CD14-positive monocyte (primary cell): ENCODE results near the gene CTCFL. TPM values are rescaled to one million over a fixed set of nuclear protein-coding genes. Genes with fewer than 3 reads are reported as not detected.

Experiments used
- DNase-seq, 3 donors: peaks; one replicate each; pipeline ENCODE4 v3.0.0-alpha.2; 2011 to 2022
- H2AFZ ChIP-seq: 2 replicates; pipeline ENCODE4 v1.6.0; 2012; ENCODE audit warnings: mild to moderate bottlenecking, low read depth, low read length, inconsistent platforms; ENCODE audit not compliant: insufficient read depth, poor library complexity, severe bottlenecking
- H3K27ac ChIP-seq, 2 donors: 1 replicate in 1 of 2; 2 replicates in 1 of 2; pipeline ENCODE4 v1.5.1; 2012 to 2013; ENCODE audit warnings: low read length in 2 of 2, control low read depth in 1 of 2, inconsistent platforms in 1 of 2, low read depth in 1 of 2, mild to moderate bottlenecking in 1 of 2
- H3K27me3 ChIP-seq, 2 donors: one replicate each; pipeline versions ENCODE4 v1.6.0 to v1.6.1; 2011 to 2013; ENCODE audit warnings: low read length in 2 of 2; ENCODE audit not compliant: control insufficient read depth in 2 of 2, insufficient read depth in 2 of 2
- H3K36me3 ChIP-seq, 2 donors: replicated peaks in 1 of 2; 1 replicate in 1 of 2; 2 replicates in 1 of 2; pipeline versions ENCODE4 v1.5.1 to v1.6.1; 2012 to 2013; ENCODE audit warnings: low read length in 2 of 2, control low read depth in 1 of 2, inconsistent platforms in 1 of 2, mild to moderate bottlenecking in 1 of 2; ENCODE audit not compliant: insufficient read depth in 2 of 2, control insufficient read depth in 1 of 2
- H3K4me1 ChIP-seq, 2 donors: 1 replicate in 1 of 2; 2 replicates in 1 of 2; pipeline versions ENCODE4 v1.5.1 to v1.6.1; 2012 to 2013; ENCODE audit warnings: low read length in 2 of 2, control low read depth in 1 of 2, inconsistent platforms in 1 of 2, mild to moderate bottlenecking in 1 of 2, moderate library complexity in 1 of 2; ENCODE audit not compliant: insufficient read depth in 2 of 2, control insufficient read depth in 1 of 2
- H3K4me2 ChIP-seq: replicated peaks from 2 replicates; pipeline ENCODE3; 2012; ENCODE audit warnings: low read length, moderate library complexity, mild to moderate bottlenecking; ENCODE audit not compliant: poor library complexity, severe bottlenecking; ENCODE audit errors: extremely low read depth
- H3K4me3 ChIP-seq, 3 experiments: fragments of 200-600 bp in 1 of 3; sonication (generic) in 1 of 3; replicated peaks in 1 of 3; 1 replicate in 2 of 3; 2 replicates in 1 of 3; pipeline ENCODE4 v1.5.1; 2011 to 2013; ENCODE audit warnings: low read length in 3 of 3, mild to moderate bottlenecking in 3 of 3, control low read depth in 2 of 3, low read depth in 2 of 3, inconsistent platforms in 1 of 3, moderate library complexity in 1 of 3
- H3K79me2 ChIP-seq: 2 replicates; pipeline ENCODE4 v1.6.0; 2012; ENCODE audit warnings: mild to moderate bottlenecking, control low read depth, inconsistent platforms, low read length, moderate library complexity; ENCODE audit not compliant: insufficient read depth
- H3K9ac ChIP-seq: 2 replicates; pipeline ENCODE4 v1.6.0; 2017; ENCODE audit warnings: low read length, mild to moderate bottlenecking; ENCODE audit not compliant: insufficient read depth, poor library complexity, severe bottlenecking
- H3K9me3 ChIP-seq, 2 donors: replicated peaks in 1 of 2; 1 replicate in 1 of 2; 2 replicates in 1 of 2; pipeline versions ENCODE4 v1.5.1 to v1.6.1; 2012 to 2013; ENCODE audit warnings: low read length in 2 of 2, control low read depth in 1 of 2; ENCODE audit not compliant: control insufficient read depth in 1 of 2, insufficient read depth in 1 of 2
- H4K20me1 ChIP-seq: 2 replicates; pipeline ENCODE4 v1.6.0; 2012; ENCODE audit warnings: mild to moderate bottlenecking, low read length, control low read depth, moderate library complexity; ENCODE audit not compliant: insufficient read depth
- H3K27ac Mint-ChIP-seq, 7 donors: one replicate each; pipeline ENCODE4 v1.8.0; 2020; ENCODE audit warnings: mild to moderate bottlenecking in 7 of 7, mixed read lengths in 7 of 7, moderate library complexity in 6 of 7, inconsistent platforms in 2 of 7
- H3K27me3 Mint-ChIP-seq, 3 donors: one replicate each; pipeline ENCODE4 v1.8.0; 2021 to 2022; ENCODE audit warnings: low read depth in 3 of 3, mild to moderate bottlenecking in 3 of 3, mixed read lengths in 3 of 3, moderate library complexity in 3 of 3, inconsistent platforms in 1 of 3
- H3K36me3 Mint-ChIP-seq, 2 donors: one replicate each; pipeline ENCODE4 v1.8.0; 2020; ENCODE audit warnings: mixed read lengths in 2 of 2, inconsistent platforms in 1 of 2, mild to moderate bottlenecking in 1 of 2
- H3K4me1 Mint-ChIP-seq: one replicate; pipeline ENCODE4 v1.8.0; 2020; ENCODE audit warnings: mild to moderate bottlenecking, mixed read lengths
- H3K4me3 Mint-ChIP-seq, 2 donors: one replicate each; pipeline ENCODE4 v1.8.0; 2020; ENCODE audit warnings: mild to moderate bottlenecking in 2 of 2, mixed read lengths in 2 of 2, moderate library complexity in 1 of 2
- H3K9me3 Mint-ChIP-seq, 7 donors: one replicate each; pipeline ENCODE4 v1.8.0; 2020 to 2022; ENCODE audit warnings: mixed read lengths in 7 of 7, mild to moderate bottlenecking in 6 of 7, moderate library complexity in 6 of 7, inconsistent platforms in 2 of 7
- WGBS: methylation state at CpG from one replicate; pipeline ENCODE4 v1.1.5; 2013; ENCODE audit warnings: missing lambda C conversion rate; ENCODE audit not compliant: insufficient coverage; 5-methylcytosine and 5-hydroxymethylcytosine counted together
- intact Hi-C, 2 donors: fragments of 100-400 bp; cut with micrococcal nuclease; formaldehyde crosslinking; loops; one replicate each; pipeline versions ENCODE4 v1.15.0 to v1.15.1; 2023
- polyA plus RNA-seq, 3 donors: library from polyadenylated mRNA; depleted of rRNA in 1 of 3; unstranded in 2 of 3; stranded (reverse) in 1 of 3; fragments of 300-500 nt in 2 of 3; fragments of >200 nt in 1 of 3; fragmentation: Illumina TruSeq in 2 of 3; gene quantifications; 1 replicate in 2 of 3; 2 replicates in 1 of 3; pipeline ENCODE4 v1.2.3, GENCODE V29; 2012 to 2021
- TF ChIP-seq, protein P1 (sequence below): fragments of 200-600 bp; IDR thresholded peaks from one replicate; pipeline ENCODE4 v1.8.0; 2022; ENCODE audit warnings: antibody characterized with exemption, mild to moderate bottlenecking

The CTCFL gene
- polyA plus RNA-seq, 3 donors, result not detected

DNA sequence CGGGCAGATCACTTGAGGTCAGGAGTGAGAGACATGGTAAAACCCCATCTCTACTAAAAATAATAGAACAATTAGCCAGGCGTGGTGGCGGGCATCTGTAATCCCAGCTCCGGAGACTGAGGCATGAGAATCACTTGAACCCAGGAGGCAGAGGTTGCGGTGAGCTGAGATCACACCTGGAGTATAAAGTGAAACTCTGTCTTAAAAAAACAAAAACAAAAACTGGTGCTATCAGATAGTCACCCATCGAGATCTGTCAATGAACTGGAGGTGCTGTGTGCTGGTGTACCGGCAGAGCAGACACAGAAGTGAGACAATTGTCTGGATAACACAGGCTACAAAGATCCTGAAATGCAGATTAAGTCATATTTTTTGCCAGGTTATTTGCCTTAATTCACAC is 24.7 kb downstream of the CTCFL start:
- peaks cover 47% of the 10 kb centered on the region for H3K4me1 Mint-ChIP-seq
- TF ChIP-seq, protein P1, sequence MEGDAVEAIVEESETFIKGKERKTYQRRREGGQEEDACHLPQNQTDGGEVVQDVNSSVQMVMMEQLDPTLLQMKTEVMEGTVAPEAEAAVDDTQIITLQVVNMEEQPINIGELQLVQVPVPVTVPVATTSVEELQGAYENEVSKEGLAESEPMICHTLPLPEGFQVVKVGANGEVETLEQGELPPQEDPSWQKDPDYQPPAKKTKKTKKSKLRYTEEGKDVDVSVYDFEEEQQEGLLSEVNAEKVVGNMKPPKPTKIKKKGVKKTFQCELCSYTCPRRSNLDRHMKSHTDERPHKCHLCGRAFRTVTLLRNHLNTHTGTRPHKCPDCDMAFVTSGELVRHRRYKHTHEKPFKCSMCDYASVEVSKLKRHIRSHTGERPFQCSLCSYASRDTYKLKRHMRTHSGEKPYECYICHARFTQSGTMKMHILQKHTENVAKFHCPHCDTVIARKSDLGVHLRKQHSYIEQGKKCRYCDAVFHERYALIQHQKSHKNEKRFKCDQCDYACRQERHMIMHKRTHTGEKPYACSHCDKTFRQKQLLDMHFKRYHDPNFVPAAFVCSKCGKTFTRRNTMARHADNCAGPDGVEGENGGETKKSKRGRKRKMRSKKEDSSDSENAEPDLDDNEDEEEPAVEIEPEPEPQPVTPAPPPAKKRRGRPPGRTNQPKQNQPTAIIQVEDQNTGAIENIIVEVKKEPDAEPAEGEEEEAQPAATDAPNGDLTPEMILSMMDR, result no peak
- no peak overlapping the region for H3K4me3 ChIP-seq
- H3K4me3 Mint-ChIP-seq, result peak overlapping the region in 1 of 2 donors; percentile 79
- H2AFZ ChIP-seq, result no peak overlapping the region
- peaks cover 26 to 51% of the 10 kb centered on the region in 2 donors for H3K27me3 ChIP-seq
- no peaks in the 10 kb centered on the region for H3K79me2 ChIP-seq
- WGBS, result no CpG with 5 or more reads among the region's 7 CpGs
- no peak for DNase-seq
- no peak overlapping the region for H3K27ac ChIP-seq
- no peaks in the 10 kb centered on the region for H4K20me1 ChIP-seq
- H3K9me3 Mint-ChIP-seq, result peaks cover 0 to 5% (median 0%) of the 10 kb centered on the region in 7 donors
- peaks cover 53 to 63% (median 59%) of the 10 kb centered on the region in 3 donors for H3K27me3 Mint-ChIP-seq
- intact Hi-C loops, result loop anchor here in 1 of 2 donors (10.0 kb wide), 1 partner anchor 205 kb away; no protein-coding TSS in a partner anchor
- no peaks in the 10 kb centered on the region for H3K9me3 ChIP-seq
- peaks cover 8 to 11% of the 10 kb centered on the region in 2 donors for H3K36me3 Mint-ChIP-seq
- no peaks in the 10 kb centered on the region for H3K36me3 ChIP-seq
- H3K9ac ChIP-seq, result no peak overlapping the region
- H3K4me2 ChIP-seq, result no peak overlapping the region
- H3K4me1 ChIP-seq, result peaks cover 47% of the 10 kb centered on the region in 2 donors
- H3K27ac Mint-ChIP-seq, result no peak overlapping the region

DNA sequence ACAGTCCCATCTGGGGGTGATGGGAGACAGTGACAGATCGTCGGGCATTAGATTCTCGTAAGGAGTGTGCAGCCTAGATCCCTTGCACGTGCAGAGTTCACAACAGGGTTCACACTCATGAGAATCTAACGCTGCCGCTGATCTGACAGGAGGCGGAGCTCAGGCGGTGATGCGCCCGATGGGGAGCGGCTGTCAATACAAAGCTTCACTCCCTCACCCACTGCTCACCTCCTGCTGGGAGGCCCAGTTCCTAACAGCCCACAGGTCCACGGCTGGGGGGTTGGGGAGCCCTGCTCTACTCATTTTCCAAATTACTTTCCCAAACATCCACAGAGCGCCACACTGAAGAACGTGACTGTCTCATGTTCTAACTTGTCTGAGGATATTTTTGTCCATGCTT is 25.3 kb downstream of the CTCFL start:
- H3K27me3 Mint-ChIP-seq, result peaks cover 52 to 60% (median 55%) of the 10 kb centered on the region in 3 donors

More for the DNA sequence above, 25.3 kb downstream of the CTCFL start:
- H3K9me3 ChIP-seq, result no peaks in the 10 kb centered on the region
- TF ChIP-seq, protein P1, result no peak
- H3K79me2 ChIP-seq, result no peaks in the 10 kb centered on the region
- Mint-ChIP-seq H3K27ac (no peak overlapping the region), H3K9me3 (peaks cover 0 to 5% (median 0%) of the 10 kb centered on the region in 7 donors), H3K4me1 (peaks cover 50% of the 10 kb centered on the region), H3K36me3 (peaks cover 8 to 9% of the 10 kb centered on the region in 2 donors), H3K4me3 (peak overlapping the region in 1 of 2 donors; percentile 79)
- H3K9ac ChIP-seq, result no peak overlapping the region
- H3K36me3 ChIP-seq, result no peaks in the 10 kb centered on the region
- peaks cover 23 to 47% of the 10 kb centered on the region in 2 donors for H3K27me3 ChIP-seq
- H4K20me1 ChIP-seq, result no peaks in the 10 kb centered on the region
- H3K4me1 ChIP-seq, result peaks cover 51 to 52% of the 10 kb centered on the region in 2 donors
- H3K4me3 ChIP-seq, result no peak overlapping the region
- DNase-seq, result no peak
- no peak overlapping the region for H3K27ac ChIP-seq
- 62% methylated on average over 11 of the region's 14 CpGs for WGBS
- H3K4me2 ChIP-seq, result no peak overlapping the region
- no peak overlapping the region for H2AFZ ChIP-seq
- intact Hi-C loops, result loop anchor here in 1 of 2 donors (10.0 kb wide), 1 partner anchor 205 kb away; no protein-coding TSS in a partner anchor
